GM21528 (cell line): ENCODE data around the gene OCIAD1.
A peak's percentile ranks its signal among the peaks of the same experiment; 100 is the strongest.
"Not testable (repeated sequence)": the region's sequence is repeated elsewhere in the genome, so short reads cannot be mapped to it uniquely, and the experiment has no call there.

Source experiments
- ATAC-seq: cut with Tn5 transposase; IDR thresholded peaks from one replicate; pipeline ENCODE4 v1.9.1; 2021; ENCODE audit warnings: mild to moderate bottlenecking, moderate library complexity; ENCODE audit not compliant: unreplicated experiment, low FRiP score

OCIAD1 gene, protein sequence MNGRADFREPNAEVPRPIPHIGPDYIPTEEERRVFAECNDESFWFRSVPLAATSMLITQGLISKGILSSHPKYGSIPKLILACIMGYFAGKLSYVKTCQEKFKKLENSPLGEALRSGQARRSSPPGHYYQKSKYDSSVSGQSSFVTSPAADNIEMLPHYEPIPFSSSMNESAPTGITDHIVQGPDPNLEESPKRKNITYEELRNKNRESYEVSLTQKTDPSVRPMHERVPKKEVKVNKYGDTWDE

DNA sequence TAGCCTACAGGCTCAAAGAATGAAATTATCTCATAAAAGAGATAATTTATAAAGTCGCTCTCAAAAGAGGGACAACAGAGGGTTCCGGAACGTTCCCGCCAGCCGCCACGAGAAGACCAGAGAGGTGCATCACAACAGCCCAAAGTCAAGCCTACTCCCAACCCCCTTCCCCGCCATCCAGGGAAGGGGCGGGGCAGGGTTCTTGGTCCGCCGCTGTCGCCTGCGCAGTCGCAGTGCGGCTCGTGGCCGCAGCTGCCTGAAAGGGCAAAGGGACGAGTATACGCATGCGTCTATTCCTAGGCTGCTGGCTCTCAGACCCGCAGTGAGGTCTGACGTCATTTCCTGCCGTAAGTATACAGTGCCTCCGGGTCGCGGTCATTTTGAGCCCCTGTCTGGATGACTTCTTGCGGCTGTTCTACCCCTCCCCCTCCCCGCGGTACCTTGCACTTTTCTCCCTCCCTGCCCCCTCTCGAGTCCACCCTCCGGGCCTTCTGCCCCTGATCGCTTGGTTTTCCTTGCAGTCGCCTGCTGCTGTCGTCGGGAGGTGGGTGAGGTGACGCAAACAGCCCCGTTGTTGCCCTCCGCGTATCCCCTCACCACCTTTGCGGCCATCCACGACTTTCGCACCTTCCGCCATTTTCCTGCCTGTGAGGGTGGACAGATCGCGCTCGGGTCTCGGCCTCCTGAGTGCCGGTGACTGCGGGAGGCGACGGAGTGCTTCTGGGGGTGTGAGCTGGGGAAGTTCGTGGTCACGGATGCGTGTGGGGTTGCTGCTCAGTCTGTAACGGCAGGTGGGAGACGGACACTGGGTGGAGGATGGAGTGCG is at the start of gene OCIAD1:
TSS of gene OCIAD1 (plus strand) at position 383 of the 826 bp plus-strand sequence. CDS start 1,537 bp downstream, outside the sequence.
- ATAC-seq: peak; percentile 99

DNA sequence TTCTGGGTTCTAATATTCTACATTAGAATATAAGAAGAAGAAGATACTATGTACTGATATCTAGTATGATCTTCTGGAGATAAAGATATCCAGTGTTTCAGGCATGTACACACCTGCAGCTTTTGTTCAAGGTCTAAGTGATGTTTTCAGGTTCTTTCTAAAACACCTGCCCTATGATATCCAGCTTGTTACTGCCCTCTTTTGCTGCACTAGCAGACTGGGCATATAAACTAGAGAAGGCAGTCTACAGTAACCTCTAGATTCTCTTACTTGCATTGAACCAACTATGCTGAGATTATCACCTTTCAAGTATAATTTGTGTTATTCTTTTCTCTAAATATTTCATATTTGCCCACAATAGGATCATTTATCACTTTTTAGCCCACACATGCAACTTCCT is 48.9 kb upstream of the OCIAD1 start:
- no peak for ATAC-seq

DNA sequence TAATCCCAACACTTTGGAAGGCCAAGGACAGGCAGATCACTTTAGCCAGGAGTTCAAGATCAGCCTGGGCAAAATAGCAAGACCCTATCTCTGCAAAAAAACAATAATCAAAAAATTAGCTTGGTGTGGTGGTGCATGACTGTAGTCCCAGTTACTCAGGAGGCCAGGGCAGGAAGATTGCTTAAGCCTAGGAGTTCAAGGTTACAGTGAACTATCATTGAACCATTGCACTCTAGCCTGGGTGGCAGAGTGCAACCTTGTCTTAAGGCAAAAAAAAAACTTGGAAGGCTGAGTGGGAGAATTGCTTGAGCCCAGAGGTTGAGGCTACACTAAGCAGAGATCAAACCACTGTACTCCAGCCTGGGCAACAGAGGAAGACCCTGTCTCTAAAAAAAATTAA is 45.6 kb upstream of the OCIAD1 start:
- no peak for ATAC-seq

DNA sequence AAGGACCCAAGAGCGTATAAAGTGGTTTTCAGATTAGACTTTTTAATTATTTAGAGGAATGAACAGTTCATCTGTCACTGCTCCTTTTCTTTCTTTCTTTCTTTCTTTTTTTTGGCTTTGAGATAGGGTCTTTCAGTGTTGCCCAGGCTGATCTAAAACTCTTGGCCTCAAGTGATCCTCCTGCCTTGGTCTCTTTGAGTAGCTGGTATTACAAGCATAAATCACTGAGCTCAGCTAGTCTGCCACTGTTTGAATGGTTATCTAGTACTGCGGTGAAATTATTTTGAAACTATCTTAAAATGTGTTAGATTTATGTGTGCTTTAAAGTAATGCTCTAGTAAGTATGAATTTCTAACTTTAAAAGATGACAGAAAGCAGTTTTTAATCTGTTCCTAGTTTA is 44.3 kb upstream of the OCIAD1 start:
- no peak for ATAC-seq

DNA sequence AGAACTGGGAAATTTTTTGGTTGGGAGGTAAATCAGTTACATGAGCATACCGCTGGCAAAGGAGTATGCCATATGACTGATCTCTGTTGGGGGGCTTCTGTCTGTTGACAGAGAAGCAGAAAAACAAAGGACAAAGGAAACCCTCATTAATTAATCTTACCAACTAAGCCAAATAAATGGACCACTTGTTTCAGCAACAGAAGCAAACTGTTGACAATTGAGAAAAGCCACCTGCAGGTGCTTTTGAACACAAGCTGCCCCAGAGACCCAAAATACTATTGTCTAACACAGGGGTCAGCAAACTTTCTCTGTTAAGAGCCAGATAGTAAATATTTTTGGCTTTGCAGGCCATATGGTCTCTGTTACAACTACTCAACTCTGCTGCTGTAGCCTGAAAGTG is 43.8 kb upstream of the OCIAD1 start:
- ATAC-seq: no peak

DNA sequence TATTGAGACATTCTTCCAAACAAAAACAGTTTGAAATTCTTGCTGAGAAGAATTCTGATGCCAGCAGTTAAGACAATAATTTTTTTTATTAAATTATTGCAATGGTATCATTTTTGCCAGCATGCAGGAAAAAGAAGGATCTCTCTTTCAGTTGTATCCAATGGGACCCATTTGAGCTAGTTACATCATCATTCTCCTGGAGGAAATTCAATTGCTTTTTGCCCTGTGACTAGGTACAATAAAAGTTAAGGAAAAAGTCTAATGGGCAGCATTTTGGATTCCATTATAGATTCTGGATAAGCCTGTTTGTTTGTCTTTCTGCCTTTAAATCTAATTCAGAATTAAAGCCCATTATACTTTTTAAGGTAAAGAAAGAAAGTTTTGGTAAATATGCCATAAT is 40.3 kb upstream of the OCIAD1 start:
- ATAC-seq: no peak

DNA sequence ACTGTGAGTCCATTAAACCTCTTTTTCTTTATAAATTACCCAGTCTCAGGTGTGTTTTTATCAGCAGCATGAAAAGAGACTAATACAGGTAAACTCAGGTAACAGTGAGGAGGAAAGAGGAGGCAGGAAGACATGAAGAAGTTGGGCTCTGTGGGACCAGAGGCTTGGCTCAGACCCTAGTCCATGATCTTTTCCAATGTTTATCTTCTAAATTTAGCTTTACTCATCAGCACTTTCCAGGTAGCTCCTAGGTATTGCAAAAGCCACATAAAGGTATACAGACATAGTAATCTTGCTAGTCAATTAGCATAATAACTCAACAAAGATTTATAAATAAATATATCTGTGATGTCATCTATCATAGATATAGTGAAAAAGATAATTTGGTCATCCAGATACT is 39.6 kb upstream of the OCIAD1 start:
- no peak for ATAC-seq

DNA sequence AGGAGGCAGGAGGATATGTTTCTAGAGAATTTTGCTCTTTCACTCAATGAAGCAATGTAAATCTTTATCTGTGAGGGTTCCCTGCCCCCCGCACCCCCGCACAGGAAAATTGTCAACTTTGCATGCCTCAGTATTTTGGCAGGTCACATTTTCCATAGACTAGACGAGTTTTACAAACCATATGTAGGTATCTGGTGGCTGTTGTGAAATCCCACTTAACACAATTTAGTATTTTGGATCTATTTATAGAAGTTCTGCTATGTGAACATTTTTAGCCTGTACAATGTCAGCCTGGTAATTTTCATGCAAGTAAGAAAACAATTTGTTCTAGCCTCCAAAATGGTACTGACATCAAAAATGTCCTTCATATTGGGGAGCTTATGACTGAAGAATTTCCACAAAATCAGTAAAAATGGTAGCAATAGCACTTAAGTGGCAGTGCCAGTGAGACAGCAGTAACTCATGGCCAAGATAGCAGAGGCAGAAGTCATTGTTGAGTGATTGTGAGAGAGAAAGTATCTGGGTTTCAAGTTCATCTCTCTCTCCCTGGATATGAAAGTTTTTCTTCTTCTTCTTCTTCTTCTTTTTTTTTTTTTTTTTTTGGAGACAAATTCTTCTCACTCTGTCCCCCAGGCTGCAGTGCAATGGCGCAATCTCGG is 38.4 kb upstream of the OCIAD1 start:
- no peak for ATAC-seq

DNA sequence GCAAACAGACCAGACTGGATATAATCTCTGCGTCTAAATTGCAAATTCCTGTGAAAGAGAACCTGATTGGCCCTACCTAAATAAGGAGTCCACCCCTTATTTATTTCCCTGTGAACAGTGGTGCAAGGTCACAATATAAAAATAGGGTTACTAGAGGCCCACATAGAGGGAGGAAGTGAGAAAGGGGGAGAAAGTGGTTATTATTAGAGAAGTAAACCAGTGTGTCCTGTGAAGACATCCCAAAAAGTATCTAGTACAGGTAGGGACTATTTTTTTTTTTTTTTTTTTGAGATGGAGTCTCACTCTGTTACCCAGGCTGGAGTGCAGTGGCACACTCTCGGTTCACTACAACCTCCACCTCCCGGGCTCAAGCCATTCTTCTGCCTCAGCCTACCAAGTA is 35.8 kb upstream of the OCIAD1 start:
- no peak for ATAC-seq

DNA sequence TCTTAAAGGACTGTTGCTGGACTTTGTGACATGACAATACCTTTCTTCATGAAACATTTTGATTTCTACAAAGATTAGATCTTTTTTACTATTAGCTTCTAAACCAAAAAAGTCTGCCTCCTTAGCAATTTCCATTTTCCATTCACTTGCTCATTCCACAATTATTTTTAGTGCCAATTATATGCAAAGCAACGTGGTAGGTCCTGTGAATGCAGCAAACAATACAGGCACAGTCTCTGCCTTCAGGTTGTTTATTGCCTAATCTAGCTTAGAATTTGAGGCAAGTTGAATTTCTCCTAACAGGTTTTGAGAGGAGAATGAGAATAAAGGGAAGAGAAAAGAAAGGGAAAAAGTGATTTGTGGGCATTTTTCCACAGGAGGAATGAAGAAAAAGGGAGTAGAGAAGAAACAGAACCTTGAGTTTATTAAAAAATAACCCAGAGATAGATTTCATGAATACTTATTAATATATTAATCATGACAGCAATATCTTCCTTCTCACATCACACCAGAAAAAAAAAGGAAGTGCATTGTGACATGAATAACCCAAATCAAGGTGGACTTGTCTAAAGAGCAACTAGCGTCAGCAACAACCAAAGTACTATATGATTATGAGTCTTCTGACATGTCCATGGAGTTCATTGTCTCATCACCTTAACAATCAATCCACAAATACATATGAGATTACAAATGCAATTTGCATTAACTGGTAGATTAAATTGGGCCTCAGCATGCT is 34.5 kb upstream of the OCIAD1 start:
- no peak for ATAC-seq

DNA sequence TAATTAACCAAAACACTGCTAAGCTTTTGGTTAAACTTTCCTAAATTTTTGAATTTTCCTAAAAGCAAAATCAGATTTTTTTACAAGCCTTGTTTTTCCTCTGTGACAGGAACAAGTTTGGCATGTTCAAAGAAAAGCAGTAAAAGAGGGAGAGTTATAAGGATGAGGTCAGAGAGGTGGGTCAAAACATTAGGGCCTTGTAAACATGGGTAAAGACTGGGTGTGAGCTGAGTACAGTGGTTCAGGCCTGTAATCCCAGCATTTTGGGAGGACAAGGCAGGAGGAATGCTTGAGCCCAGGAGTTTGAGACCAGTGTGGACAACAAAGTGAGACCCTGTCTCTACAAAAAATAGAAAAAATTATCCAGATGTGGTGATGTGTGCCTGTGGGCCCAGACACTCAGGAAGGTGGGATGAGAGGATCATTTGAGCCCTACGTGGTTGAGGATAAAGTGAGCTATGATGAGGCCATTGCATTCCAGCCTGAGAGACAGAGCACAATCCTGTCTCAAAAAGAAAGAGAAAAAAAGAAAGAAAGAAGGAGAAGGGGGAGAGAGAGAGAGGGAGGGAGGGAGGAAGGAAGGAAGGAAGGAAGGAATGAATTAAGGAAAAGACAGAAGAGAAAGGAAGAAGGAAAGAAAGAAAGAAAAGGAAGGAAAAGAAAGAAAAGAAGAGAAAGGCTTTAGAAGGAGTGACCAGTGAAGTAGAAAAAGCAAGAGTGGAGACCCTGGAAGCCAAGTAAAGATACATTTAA is 33.8 kb upstream of the OCIAD1 start:
- ATAC-seq: no peak

DNA sequence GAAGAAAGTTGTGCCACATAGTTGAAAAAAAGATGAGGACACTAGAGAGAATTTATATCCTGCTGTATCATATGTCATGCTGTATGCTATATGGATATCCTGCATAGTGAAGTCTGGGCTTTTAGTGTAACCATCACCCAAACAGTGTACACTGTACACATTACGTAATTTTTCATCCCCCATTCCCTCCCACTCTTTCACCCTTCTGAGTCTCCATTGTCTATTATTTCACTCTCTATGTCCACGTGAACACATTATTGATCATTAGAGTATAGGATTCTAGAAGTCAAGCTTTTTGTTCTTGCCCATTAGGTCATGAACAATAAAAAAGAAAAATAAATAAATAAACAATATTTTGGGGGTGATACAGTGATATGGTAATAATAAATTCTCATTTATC is 32.8 kb upstream of the OCIAD1 start:
- ATAC-seq: no peak

DNA sequence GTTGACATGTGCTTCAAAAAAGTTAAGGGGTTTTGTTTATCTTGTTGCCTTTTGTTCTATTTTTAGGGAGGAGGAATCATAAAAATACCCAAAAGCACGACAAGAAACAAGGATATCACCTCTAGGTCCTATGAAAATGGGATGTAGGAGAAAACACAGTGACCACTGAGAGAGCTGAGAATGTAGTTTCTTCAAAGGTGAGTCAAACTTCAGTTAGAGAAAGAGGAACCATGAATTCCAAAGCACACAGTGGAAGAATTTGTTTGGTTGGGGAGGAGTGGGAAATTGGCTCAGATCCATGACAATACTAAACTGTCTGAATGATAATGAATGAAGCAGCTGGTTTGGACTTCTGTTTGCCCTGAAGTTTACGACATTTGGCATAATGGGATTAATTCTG is 31.7 kb upstream of the OCIAD1 start:
- no peak for ATAC-seq

DNA sequence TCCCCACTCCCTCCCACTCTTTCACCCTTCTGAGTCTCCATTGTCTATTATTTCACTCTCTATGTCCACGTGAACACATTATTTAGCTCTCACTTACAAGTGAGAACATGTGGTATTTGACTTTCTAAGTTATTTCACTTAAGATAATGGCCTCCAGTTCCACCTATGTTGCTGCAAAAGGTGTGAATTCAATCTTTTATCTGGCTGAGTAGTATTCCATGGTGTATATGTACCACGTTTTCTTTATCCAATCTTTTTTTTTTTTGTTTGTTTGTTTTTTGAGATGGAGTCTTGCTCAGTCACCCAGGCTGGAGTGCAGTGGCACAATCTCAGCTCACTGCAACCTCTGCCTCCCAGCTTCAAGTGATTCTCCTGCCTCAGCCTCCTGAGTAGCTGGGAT is 30.7 kb upstream of the OCIAD1 start:
- not testable (repeated sequence) for ATAC-seq

DNA sequence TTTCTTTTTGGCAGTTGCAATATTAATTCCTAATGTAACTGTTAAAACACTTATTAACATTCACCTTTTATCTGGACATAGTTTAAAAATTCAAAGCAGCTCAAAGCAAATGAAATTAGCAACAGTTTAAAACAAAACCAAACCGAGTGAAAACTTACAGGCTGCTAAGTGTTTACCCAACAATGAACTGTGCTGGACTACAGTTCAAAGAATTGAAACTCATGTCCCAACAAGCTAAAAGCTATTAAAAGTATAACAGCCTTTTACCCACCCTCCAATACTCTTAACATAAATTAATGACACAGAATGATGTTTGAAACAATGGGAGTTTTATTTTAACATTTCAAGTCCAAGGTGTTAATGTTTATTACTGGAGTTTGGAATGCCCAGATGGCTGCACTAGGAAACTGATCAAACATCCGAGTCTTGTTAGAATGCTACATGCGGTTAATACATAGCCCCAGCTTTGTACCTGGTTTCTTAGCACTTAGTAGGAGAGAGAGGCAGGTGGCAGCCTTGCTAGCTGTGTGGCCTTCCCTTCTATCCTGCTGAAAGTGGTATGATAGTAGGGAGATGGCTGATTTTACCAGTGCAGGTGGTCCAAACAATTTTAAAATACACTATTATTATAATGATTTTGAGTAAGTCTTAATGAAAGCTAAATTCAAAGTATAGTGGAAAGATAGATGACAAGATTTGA is 29.7 kb upstream of the OCIAD1 start:
- no peak for ATAC-seq

DNA sequence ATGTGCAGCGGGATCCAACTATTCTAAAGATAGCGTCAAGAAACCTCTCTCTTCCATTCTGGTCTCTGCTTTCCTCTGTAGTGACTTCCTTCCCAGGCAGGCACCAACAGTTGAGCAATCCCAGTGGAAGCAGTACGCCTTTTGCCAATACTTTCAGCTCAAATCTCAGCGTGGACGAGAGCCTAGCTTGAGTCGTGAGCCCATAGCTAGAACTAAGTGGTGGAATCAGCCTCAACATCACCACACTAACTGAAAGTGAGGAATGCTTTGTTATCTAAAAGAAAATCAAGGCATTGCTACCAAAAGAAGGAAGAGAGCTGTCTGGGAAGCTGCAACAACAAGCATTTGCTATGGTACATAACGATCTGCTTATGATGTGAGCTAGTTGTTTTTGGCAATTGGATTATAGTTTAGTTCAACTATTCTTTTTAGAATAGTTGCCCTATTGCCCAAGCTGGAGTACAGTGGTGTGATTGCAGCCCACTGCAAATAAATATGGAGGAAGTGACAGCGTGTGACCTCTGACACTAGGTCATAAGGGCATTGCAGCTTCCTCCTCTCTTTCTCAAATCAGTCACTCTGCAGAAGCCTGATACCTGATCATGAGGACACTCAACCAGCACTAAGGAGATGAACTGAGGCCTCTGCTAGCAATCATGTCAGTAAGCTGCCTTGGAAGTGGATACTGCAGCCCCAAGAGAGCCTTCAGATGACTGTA is 26.1 kb upstream of the OCIAD1 start:
- no peak for ATAC-seq

DNA sequence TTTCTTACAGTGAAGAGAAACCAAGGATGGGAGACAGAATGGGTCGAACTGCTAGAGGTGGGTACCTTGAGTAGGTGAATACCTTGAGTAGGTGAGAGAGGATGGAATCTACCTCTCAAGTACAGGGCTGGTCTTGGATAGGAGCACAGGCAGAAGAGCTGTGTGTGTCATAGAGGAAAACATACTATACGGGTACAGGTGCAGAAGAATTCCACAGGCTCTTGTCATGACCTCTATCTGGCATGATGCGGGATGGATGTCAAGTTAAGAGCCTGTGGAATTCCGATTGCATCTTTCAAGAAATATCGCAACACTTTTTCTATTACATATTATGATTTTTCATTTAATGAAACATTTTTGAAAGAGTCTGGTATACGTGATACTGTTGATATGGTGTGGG is 18.0 kb upstream of the OCIAD1 start:
- no peak for ATAC-seq

DNA sequence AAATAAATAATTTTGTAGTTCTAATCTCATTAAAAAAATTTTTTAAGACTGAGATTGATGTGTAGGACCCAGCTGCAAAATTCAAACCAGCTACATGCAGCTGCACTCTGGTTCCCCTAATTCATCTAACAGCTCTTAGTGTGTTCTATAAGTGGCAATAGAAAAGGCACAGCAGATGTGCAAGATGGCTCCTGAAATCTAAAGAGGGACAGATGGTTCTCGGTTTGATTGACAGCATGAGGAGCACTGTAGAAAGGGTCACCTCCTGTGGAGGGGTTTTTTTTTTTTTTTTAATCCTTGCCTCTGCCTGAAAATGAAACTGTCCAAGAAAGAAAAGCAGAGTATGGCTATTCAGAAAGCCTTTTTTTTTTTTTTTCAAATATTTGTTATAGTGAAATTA is 16.9 kb upstream of the OCIAD1 start:
- ATAC-seq: peak; percentile 77

DNA sequence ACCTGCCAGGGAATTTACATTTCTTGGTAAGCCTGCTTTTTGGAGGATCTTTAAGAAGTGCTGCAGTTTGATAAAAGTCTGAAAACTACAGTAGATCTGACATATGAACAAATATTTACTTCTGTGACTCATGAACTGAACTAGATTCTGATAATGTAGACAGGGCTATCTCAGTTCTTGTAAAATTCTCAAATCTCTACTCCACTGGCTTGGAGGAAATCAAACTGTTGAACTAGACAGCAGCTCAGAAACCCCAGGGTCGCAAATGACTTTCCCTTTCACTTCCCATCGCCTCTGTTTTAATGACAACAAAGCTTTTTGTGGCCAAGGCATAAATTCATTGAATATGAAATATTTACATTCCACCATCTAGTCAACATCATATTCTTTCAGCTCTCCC is 15.4 kb upstream of the OCIAD1 start:
- peak; percentile 52 for ATAC-seq
